ENCODE results near the gene ZDHHC1. TPM values are rescaled to one million over a fixed set of nuclear protein-coding genes. Genes with fewer than 3 reads are reported as not detected.

The ZDHHC1 gene
- total RNA-seq, 4 donors from 2014 or later = 8.0 to 14.2 (median 11.4) TPM

GRCh38 chr16:67398546-67399217 is 17.6 kb downstream of the ZDHHC1 start:
- ATAC-seq (ENCODE audit: low FRiP score) (no peak), DNase-seq (ENCODE audit: low spot score) (no peak)
- no peak for TF ChIP-seq CTCF (IDR thresholded peaks at IDR 0.05)

GRCh38 chr16:67397812-67398545 is 18.3 kb downstream of the ZDHHC1 start:
- TF ChIP-seq CTCF (IDR thresholded peaks at IDR 0.05) = no peak
- DNase-seq (ENCODE audit: low spot score) (no peak), ATAC-seq (ENCODE audit: low FRiP score) (no peak)

- ATAC-seq (ENCODE audit: low FRiP score) (no peak), DNase-seq (ENCODE audit: low spot score) (no peak)
- no peak for TF ChIP-seq CTCF (IDR thresholded peaks at IDR 0.05)
Measured at GRCh38 chr16:67397036-67397801, 19.1 kb downstream of the ZDHHC1 start.

DNA sequence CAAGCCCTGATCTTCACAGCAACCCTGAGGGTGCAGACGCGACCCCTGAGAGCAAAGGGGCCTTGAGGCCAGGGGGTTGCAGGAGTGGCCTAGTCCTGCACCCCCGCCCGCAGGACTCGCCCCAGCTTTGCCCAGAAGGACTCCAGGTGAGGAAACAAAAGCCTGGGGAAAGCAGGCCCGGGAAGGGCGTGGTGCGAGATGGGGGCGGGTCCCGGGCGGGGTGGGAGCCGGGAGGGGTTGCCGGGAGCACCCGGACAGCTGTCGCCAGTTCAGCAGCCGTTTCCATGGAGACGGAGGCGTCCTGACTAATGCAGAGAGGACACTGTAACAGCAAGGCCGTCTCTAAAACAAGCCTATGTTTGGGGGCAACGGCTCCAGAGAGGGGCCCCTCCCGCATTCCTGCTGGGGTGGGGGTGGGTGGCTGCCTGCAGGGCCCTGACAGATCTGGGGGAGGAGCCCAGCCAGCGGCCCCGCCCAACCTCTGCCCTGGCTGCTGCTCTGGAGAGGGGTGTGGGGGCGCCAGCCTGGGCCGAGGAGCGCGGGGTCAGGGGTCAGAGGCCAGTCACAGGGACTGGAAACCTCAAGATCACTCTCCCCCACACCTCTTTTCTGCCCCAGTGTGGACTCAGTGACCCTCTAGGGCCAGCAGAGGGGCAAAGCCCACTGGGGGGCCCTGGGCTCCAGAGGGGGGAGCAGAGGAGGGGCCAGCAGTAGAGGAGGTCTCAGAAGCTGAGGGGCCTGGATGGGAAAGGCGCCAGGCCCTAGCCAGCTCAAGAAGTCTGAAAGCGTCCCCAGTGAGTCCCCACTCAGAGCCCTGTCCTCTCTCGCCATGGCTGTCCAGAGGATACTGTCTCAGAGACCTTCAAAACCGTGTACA is 19.9 kb downstream of the ZDHHC1 start:
- no peak for TF ChIP-seq CTCF (IDR thresholded peaks at IDR 0.05)
- ATAC-seq (ENCODE audit: low FRiP score) (peak; percentile 18), DNase-seq (ENCODE audit: low spot score) (no peak)

- ATAC-seq (ENCODE audit: low FRiP score) (no peak), DNase-seq (ENCODE audit: low spot score) (no peak)
- no peak for TF ChIP-seq CTCF (IDR thresholded peaks at IDR 0.05)
Measured at GRCh38 chr16:67395458-67396158, 20.7 kb downstream of the ZDHHC1 start.

GRCh38 chr16:67395105-67395457 is 21.2 kb downstream of the ZDHHC1 start:
- DNase-seq (ENCODE audit: low spot score) (no peak), ATAC-seq (ENCODE audit: low FRiP score) (no peak)
- TF ChIP-seq CTCF (IDR thresholded peaks at IDR 0.05) = no peak

All from omental fat pad (tissue), 4 donors.